Hematopoietic multipotent progenitor cell (in vitro differentiated cells): Measurements from ENCODE around the gene AFG3L2. TPM values are rescaled to one million over a fixed set of nuclear protein-coding genes. Genes with fewer than 3 reads are reported as not detected.

Experiments used
- DNase-seq, 3 donors: peaks; one replicate each; pipeline ENCODE4 v3.0.0-alpha.2; 2011 to 2015; ENCODE audit warnings: low read depth in 2 of 3, low spot score in 2 of 3
- total RNA-seq: library from RNA; depleted of rRNA; stranded (reverse); fragments of >200 nt; gene quantifications from one replicate; pipeline ENCODE4 v1.2.3, GENCODE V29; 2012

Gene AFG3L2
- total RNA-seq, 1 donor, result 19.1 TPM

- peak in 2 of 3 donors; percentile 52 to 63 for DNase-seq
Measured at GRCh38 chr18:12306752-12307700, 70.0 kb downstream of the AFG3L2 start.

GRCh38 chr18:12305930-12306629, 70.9 kb downstream of the AFG3L2 start:
- DNase-seq, result no peak

DNA sequence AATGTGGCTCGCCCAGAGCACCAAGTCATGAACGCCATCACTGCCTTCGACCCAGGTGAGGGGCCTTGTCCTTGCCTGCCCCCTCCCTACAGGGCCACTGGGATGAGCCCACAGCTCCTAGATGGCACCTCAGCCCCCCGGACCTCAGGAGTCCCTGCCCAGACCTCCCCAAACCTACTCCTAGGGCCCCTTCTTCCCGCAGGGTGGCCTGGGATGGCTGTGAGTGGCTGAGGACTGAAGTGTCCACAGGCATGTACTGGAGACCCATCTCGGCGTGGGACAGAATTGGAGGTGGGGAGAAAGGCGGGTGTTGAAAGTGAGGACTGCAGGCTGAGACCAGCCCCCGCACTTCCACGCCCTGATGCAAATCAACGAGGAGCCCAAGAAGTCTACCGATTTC, 71.8 kb downstream of the AFG3L2 start:
- no peak for DNase-seq

GRCh38 chr18:12304351-12305210, 72.4 kb downstream of the AFG3L2 start:
- DNase-seq, result no peak

DNA sequence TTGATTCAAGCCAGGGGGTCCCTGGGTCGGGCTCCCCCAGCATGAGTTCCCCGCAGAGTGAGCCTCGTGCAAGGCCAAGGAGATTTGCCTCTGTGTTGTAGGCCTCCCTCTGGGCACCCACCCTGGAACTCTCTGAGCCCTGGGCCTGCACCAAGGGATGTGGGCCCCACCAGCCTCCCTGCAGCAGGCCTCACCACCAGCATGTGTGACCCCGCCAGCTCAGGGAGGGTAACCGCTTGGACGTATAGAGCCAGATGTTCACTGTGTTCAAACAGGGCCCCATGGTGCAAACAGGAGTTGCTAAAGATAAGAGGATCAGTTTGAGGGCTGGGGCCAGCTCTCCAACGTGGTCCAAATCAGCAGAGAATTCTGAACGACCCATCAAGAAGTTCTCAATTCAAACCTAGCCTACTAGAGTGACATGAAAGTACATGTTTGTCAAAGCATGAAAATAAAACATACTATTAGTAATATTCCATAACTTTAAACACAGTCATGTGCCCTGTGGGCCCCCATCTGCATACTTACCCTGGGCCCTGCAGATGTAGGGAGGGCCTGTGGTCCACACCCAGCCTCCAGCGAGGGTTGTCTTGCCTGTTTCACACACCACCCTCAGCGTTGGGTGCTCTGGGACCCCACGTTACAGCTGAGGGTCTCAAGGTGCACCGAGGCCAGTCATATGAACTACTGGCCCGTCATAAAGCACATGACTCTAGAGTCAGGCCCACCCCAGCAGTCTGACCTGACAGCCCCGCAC, 74.5 kb downstream of the AFG3L2 start:
- DNase-seq, result no peak

DNA sequence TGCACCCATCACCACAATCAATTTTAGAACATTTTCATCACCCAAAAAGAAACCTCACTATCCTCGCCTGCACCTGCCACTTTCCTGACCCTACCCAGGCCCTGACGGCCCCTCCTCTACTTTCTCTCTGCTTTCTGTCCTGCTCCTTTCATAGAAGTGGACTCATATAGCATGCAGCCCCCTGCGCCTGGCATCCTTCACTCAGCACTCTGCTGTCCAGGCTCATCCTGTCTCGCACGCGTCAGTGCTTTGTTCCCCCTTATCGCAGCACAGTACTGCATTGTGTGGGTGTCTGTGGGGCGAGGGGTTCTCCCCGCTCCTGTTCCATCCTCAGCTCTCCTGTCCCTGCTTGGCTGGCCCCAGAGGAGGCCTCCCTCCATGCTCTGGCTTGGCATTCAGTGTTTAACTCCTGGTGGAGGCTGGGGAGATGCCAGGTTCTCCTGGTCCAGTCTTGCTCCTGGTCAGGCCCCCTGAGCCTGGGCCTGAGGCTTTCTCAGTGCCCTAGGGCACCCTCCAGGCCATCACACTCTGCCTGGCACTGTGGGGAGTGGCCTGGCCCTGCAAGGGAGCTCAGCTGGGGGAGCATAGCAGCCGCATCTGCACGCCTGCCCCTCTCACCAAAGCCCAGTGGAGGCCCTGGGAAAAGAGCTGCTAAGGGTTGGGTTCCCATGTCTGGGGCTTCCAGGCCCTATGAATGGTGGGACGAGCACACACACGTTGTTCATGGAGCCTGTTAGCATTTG, 75.6 kb downstream of the AFG3L2 start:
- DNase-seq, result no peak

DNA sequence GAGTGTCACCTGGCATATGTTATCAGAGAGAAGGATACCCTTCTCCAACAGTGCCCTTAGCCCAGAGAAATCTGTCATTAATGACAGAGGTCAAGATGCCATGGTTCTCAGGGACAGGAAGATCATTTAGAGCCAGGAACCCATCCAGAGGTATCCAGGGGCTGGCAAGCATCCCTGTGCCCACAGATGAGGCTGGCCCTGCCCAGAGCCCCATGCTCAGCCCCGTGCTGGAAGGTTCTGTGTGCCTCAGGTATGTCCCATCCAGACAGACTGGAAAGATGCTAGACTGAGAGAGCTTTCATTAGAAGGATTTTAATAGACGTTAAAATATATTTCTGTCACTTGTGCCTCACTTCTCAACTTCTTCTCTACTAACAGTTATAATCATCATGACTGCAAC, 77.2 kb downstream of the AFG3L2 start:
- DNase-seq, result no peak

- DNase-seq, result no peak
Measured at GRCh38 chr18:12296457-12296856, 80.6 kb downstream of the AFG3L2 start.

- DNase-seq, result no peak
Measured at GRCh38 chr18:12296087-12296403, 81.0 kb downstream of the AFG3L2 start.

- DNase-seq, result no peak
Measured at GRCh38 chr18:12295389-12296086, 81.5 kb downstream of the AFG3L2 start.

- no peak for DNase-seq
Measured at GRCh38 chr18:12293831-12294230, 83.2 kb downstream of the AFG3L2 start.

- no peak for DNase-seq
Measured at GRCh38 chr18:12291690-12292089, 85.3 kb downstream of the AFG3L2 start.

GRCh38 chr18:12291161-12291560, 85.9 kb downstream of the AFG3L2 start:
- no peak for DNase-seq

- DNase-seq, result no peak
Measured at GRCh38 chr18:12290086-12290485, 86.9 kb downstream of the AFG3L2 start.

- DNase-seq, result no peak
Measured at GRCh38 chr18:12288403-12288755, 88.6 kb downstream of the AFG3L2 start.

- peak in 1 of 3 donors; percentile 18 for DNase-seq
Measured at GRCh38 chr18:12287684-12288402, 89.2 kb downstream of the AFG3L2 start.

- DNase-seq, result no peak
Measured at GRCh38 chr18:12287131-12287681, 89.8 kb downstream of the AFG3L2 start.

- DNase-seq, result no peak
Measured at GRCh38 chr18:12283666-12284065, 93.4 kb downstream of the AFG3L2 start.
